ENCODE results near the gene GOT1. TPM values are rescaled to one million over a fixed set of nuclear protein-coding genes. Genes with fewer than 3 reads are reported as not detected.

GOT1 gene
- total RNA-seq, 1 donor from 2014 or later: 17.4 TPM

GRCh38 chr10:99438890-99439289 is 8.5 kb upstream of the GOT1 start:
- H3K36me3 ChIP-seq: peaks cover 0 to 7% of the 10 kb centered on the region in 2 donors
- TF ChIP-seq CTCF (IDR thresholded peaks at IDR 0.05): no peak
- no peaks in the 10 kb centered on the region for H3K9me3 ChIP-seq
- H3K4me1 ChIP-seq: peaks cover 9% of the 10 kb centered on the region
- H3K27ac ChIP-seq: no peak overlapping the region
- no peaks in the 10 kb centered on the region for H3K27me3 ChIP-seq
- H3K4me3 ChIP-seq: no peak overlapping the region
- DNase-seq (ENCODE audit: extremely low spot score in 2 of 2): no peak
- intact Hi-C loops (cut with DNase I): loop anchor here (5.0 kb wide), 1 partner anchor 173 kb away; no protein-coding TSS in a partner anchor

DNA sequence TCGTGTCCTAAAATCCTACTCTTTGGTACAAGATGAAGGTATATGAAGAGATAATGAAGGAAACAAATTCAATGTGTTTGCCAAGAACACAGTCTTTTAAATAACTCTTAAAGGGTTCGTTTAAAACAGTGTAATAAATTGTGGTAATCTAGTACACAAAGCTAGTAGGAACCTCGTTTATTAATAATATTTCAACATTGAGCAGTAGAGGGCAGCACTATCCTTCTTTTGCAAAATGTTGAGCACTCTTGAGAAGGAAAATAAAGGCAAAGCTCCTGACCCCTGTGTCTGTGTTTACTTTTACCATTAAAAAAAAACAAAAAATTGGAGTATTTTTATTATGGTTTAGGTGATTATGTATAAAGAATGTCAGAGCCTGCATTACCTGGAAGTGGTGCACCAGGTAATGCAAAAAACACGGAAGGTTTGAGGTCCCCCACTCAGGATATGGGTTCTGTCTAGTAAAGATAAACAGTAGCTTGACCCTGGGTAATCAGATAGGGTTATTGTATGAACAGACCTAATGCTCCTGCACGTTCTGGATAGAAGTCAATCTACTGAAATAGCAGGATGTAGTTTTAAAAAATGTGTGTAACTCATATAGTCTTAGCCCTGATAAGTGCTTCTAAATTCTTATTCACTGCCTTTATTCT is 5.7 kb upstream of the GOT1 start:
- TF ChIP-seq CTCF (IDR thresholded peaks at IDR 0.05) (peak; percentile 18 to 51 (median 24)), POLR2AphosphoS5 (IDR thresholded peaks at IDR 0.05; ENCODE audit: insufficient read depth in 1 of 2, low read depth in 1 of 2) (no peak)
- H3K27ac ChIP-seq: no peak overlapping the region
- DNase-seq (ENCODE audit: extremely low spot score in 2 of 2): no peak
- intact Hi-C loops (cut with DNase I): loop anchor here (5.0 kb wide), 1 partner anchor 176 kb away; no protein-coding TSS in a partner anchor
- H3K27me3 ChIP-seq: no peaks in the 10 kb centered on the region
- peaks cover 0 to 7% of the 10 kb centered on the region in 2 donors for H3K36me3 ChIP-seq
- peaks cover 23% of the 10 kb centered on the region for H3K4me1 ChIP-seq
- H3K4me3 ChIP-seq: no peak overlapping the region
- no peaks in the 10 kb centered on the region for H3K9me3 ChIP-seq

- H3K4me3 ChIP-seq: no peak overlapping the region
- no peak for TF ChIP-seq POLR2AphosphoS5 (IDR thresholded peaks at IDR 0.05; ENCODE audit: insufficient read depth in 1 of 2, low read depth in 1 of 2)
- no peak for TF ChIP-seq CTCF (IDR thresholded peaks at IDR 0.05)
- TF ChIP-seq POLR2A (IDR thresholded peaks at IDR 0.05): no peak
- H3K27ac ChIP-seq: no peak overlapping the region
- H3K36me3 ChIP-seq: peaks cover 0 to 7% of the 10 kb centered on the region in 2 donors
- H3K4me1 ChIP-seq: peaks cover 35% of the 10 kb centered on the region
- intact Hi-C loops (cut with DNase I): no loop called here
- H3K9me3 ChIP-seq: no peaks in the 10 kb centered on the region
- H3K27me3 ChIP-seq: no peaks in the 10 kb centered on the region
- no peak for DNase-seq (ENCODE audit: extremely low spot score in 2 of 2)
Observed at GRCh38 chr10:99433378-99434020, 3.1 kb upstream of the GOT1 start.

DNA sequence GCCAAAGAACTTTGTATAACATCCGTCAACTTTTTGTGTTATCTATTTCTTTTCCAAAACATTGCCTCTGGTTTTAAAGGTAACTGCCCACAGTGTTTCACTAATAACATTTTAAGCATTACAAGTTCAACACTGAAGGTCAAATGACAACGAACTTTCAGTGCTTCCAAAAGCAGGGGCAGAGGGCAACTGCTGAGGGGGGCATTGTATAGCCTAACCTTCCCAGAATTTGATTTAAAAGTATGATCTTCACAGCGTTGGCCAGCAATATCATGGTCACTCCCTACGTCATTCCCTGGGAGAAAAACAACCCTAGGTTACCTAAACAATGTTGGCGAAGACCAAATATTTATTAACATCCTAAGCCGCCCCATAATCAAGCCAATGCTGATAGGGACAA is 2.5 kb upstream of the GOT1 start:
- Histone ChIP-seq H3K4me3 (no peak overlapping the region), H3K4me1 (peaks cover 35% of the 10 kb centered on the region), H3K36me3 (peaks cover 0 to 7% of the 10 kb centered on the region in 2 donors), H3K27ac (no peak overlapping the region), H3K27me3 (no peaks in the 10 kb centered on the region), H3K9me3 (no peaks in the 10 kb centered on the region)
- intact Hi-C loops (cut with DNase I): no loop called here
- DNase-seq (ENCODE audit: extremely low spot score in 2 of 2): no peak
- TF ChIP-seq POLR2A (IDR thresholded peaks at IDR 0.05): no peak
- TF ChIP-seq POLR2AphosphoS5 (IDR thresholded peaks at IDR 0.05; ENCODE audit: insufficient read depth in 1 of 2, low read depth in 1 of 2): no peak
- TF ChIP-seq CTCF (IDR thresholded peaks at IDR 0.05): no peak

- Histone ChIP-seq H3K36me3 (peaks cover 0 to 7% of the 10 kb centered on the region in 2 donors), H3K4me3 (peak overlapping the region in 1 of 2 donors; percentile 90), H3K27me3 (no peaks in the 10 kb centered on the region), H3K4me1 (peaks cover 35% of the 10 kb centered on the region), H3K27ac (no peak overlapping the region), H3K9me3 (no peaks in the 10 kb centered on the region)
- TF ChIP-seq CTCF (IDR thresholded peaks at IDR 0.05) (no peak), POLR2A (IDR thresholded peaks at IDR 0.05) (no peak), POLR2AphosphoS5 (IDR thresholded peaks at IDR 0.05; ENCODE audit: insufficient read depth in 1 of 2, low read depth in 1 of 2) (no peak)
- DNase-seq (ENCODE audit: extremely low spot score in 2 of 2): no peak
- intact Hi-C loops (cut with DNase I): no loop called here
Observed at GRCh38 chr10:99432047-99432446, 1.6 kb upstream of the GOT1 start.

Measured in vagina (tissue), 2 donors.